ENCODE results near the gene PRKCI.

- TF ChIP-seq CTCF (IDR thresholded peaks at IDR 0.05) (no peak), POLR2A (IDR thresholded peaks at IDR 0.05) (no peak)
These were observed 105.0 kb downstream of the PRKCI start for GRCh38 chr3:170327040-170327808.

All from lower leg skin (tissue), 3 donors.